Mesenchymal stem cell (in vitro differentiated cells and primary cell): ENCODE measurements around the gene USP20.

Source experiments
- DNase-seq: peaks from one replicate; pipeline ENCODE4 v3.0.0-alpha.2; 2013
- H2AFZ ChIP-seq: one replicate; pipeline ENCODE4 v1.6.1; 2013; ENCODE audit warnings: low read depth, mild to moderate bottlenecking, control low read depth, inconsistent platforms, low read length, moderate library complexity
- H2AK5ac ChIP-seq: 2 replicates; pipeline ENCODE4 v1.6.1; 2013; ENCODE audit warnings: low read length, moderate library complexity, mild to moderate bottlenecking, inconsistent platforms; ENCODE audit not compliant: severe bottlenecking
- H2BK120ac ChIP-seq: one replicate; pipeline ENCODE4 v1.6.1; 2013; ENCODE audit warnings: low read depth, mild to moderate bottlenecking, inconsistent platforms, low read length, moderate library complexity
- H2BK12ac ChIP-seq, 2 experiments: one replicate each; pipeline ENCODE4 v1.6.1; 2013; ENCODE audit warnings: inconsistent platforms in 2 of 2, low read length in 2 of 2, mild to moderate bottlenecking in 2 of 2, moderate library complexity in 2 of 2, control low read depth in 1 of 2
- H2BK15ac ChIP-seq: one replicate; pipeline ENCODE4 v1.6.1; 2013; ENCODE audit warnings: mild to moderate bottlenecking, low read depth, inconsistent platforms; ENCODE audit not compliant: poor library complexity, severe bottlenecking
- H2BK5ac ChIP-seq: 2 replicates; pipeline ENCODE4 v1.6.1; 2013; ENCODE audit warnings: low read depth, mild to moderate bottlenecking, low read length, control low read depth, inconsistent platforms; ENCODE audit not compliant: poor library complexity, severe bottlenecking
- H3K14ac ChIP-seq, 2 experiments: one replicate each; pipeline ENCODE4 v1.6.1; 2013; ENCODE audit warnings: inconsistent platforms in 2 of 2, low read length in 2 of 2, control low read depth in 1 of 2, mild to moderate bottlenecking in 1 of 2, moderate library complexity in 1 of 2
- H3K18ac ChIP-seq, 2 experiments: one replicate each; pipeline ENCODE4 v1.6.1; 2013; ENCODE audit warnings: inconsistent platforms in 2 of 2, low read length in 2 of 2, control low read depth in 1 of 2, low read depth in 1 of 2, mild to moderate bottlenecking in 1 of 2
- H3K23ac ChIP-seq, 2 experiments: one replicate each; pipeline ENCODE4 v1.6.1; 2013; ENCODE audit warnings: inconsistent platforms in 2 of 2, low read length in 2 of 2, mild to moderate bottlenecking in 2 of 2, moderate library complexity in 2 of 2, control low read depth in 1 of 2
- H3K27ac ChIP-seq: 2 replicates; pipeline ENCODE4 v1.5.1; 2013; ENCODE audit warnings: mild to moderate bottlenecking, moderate library complexity, low read length, control low read depth, inconsistent platforms; ENCODE audit not compliant: poor library complexity, severe bottlenecking
- H3K27me3 ChIP-seq, 2 experiments: 2 replicates each; pipeline versions ENCODE4 v1.6.1 to v1.7.0; 2013; ENCODE audit warnings: low read length in 2 of 2, mild to moderate bottlenecking in 2 of 2, moderate library complexity in 2 of 2, control low read depth in 1 of 2, inconsistent platforms in 1 of 2; ENCODE audit not compliant: control insufficient read depth in 1 of 2, insufficient read depth in 1 of 2
- H3K36me3 ChIP-seq, 2 experiments: 2 replicates each; pipeline versions ENCODE4 v1.6.1 to v1.7.0; 2013; ENCODE audit warnings: low read length in 2 of 2, control low read depth in 1 of 2, inconsistent platforms in 1 of 2, low read depth in 1 of 2, mild to moderate bottlenecking in 1 of 2; ENCODE audit not compliant: insufficient read depth in 2 of 2, control insufficient read depth in 1 of 2
- H3K4ac ChIP-seq, 2 experiments: one replicate each; pipeline ENCODE4 v1.6.1; 2013; ENCODE audit warnings: inconsistent platforms in 2 of 2, low read length in 2 of 2, mild to moderate bottlenecking in 2 of 2, moderate library complexity in 2 of 2, control low read depth in 1 of 2, low read depth in 1 of 2
- H3K4me1 ChIP-seq: 2 replicates; pipeline ENCODE4 v1.6.1; 2013; ENCODE audit warnings: low read depth, low read length, control low read depth; ENCODE audit not compliant: control insufficient read depth, insufficient read depth
- H3K4me2 ChIP-seq: 2 replicates; pipeline ENCODE4 v1.6.1; 2013; ENCODE audit warnings: low read length, mild to moderate bottlenecking, inconsistent platforms; ENCODE audit not compliant: poor library complexity, severe bottlenecking
- H3K4me3 ChIP-seq, 2 experiments: 2 replicates each; pipeline versions ENCODE4 v1.5.1 to v1.7.0; 2013; ENCODE audit warnings: low read length in 2 of 2, mild to moderate bottlenecking in 2 of 2, control low read depth in 1 of 2, low read depth in 1 of 2; ENCODE audit not compliant: insufficient read depth in 1 of 2
- H3K79me1 ChIP-seq: replicated peaks from 2 replicates; pipeline ENCODE4 v1.6.1; 2013; ENCODE audit warnings: mild to moderate bottlenecking, control low read depth, low read length, inconsistent platforms; ENCODE audit not compliant: poor library complexity, severe bottlenecking
- H3K9ac ChIP-seq: 2 replicates; pipeline ENCODE4 v1.7.0; 2013; ENCODE audit warnings: mild to moderate bottlenecking, low read length, moderate library complexity
- H3K9me3 ChIP-seq: 2 replicates; pipeline ENCODE4 v1.7.0; 2013; ENCODE audit warnings: mild to moderate bottlenecking, low read length; ENCODE audit not compliant: control insufficient read depth
- H4K8ac ChIP-seq: one replicate; pipeline ENCODE4 v1.6.1; 2013; ENCODE audit warnings: inconsistent platforms, mild to moderate bottlenecking, low read length, moderate library complexity
- H4K91ac ChIP-seq: one replicate; pipeline ENCODE4 v1.6.1; 2013; ENCODE audit warnings: mild to moderate bottlenecking, low read length, inconsistent platforms
- WGBS: methylation state at CpG from one replicate; pipeline ENCODE4 v1.1.7; 2013; ENCODE audit warnings: mixed read lengths; 5-methylcytosine and 5-hydroxymethylcytosine counted together

Gene USP20

GRCh38 chr9:129852579-129852978, 17.3 kb downstream of the USP20 start:
- no peak overlapping the region for H3K4me2 ChIP-seq
- no peaks in the 10 kb centered on the region for H3K27me3 ChIP-seq
- peaks cover 49 to 77% of the 10 kb centered on the region in 2 experiments for H3K36me3 ChIP-seq
- no peak overlapping the region for H4K91ac ChIP-seq
- H3K4ac ChIP-seq = no peak overlapping the region
- no peak overlapping the region for H3K14ac ChIP-seq
- WGBS = 66% methylated on average over 5 of the region's 5 CpGs
- no peak overlapping the region for H2BK12ac ChIP-seq
- H3K23ac ChIP-seq = no peak overlapping the region
- peaks cover 2% of the 10 kb centered on the region for H3K79me1 ChIP-seq
- H3K4me1 ChIP-seq = peaks cover 4% of the 10 kb centered on the region
- no peak overlapping the region for H3K4me3 ChIP-seq
- DNase-seq = no peak
- H2BK5ac ChIP-seq = no peak overlapping the region
- no peaks in the 10 kb centered on the region for H3K9me3 ChIP-seq
- H2AFZ ChIP-seq = no peak overlapping the region
- H2BK120ac ChIP-seq = no peak overlapping the region
- no peak overlapping the region for H4K8ac ChIP-seq
- H3K27ac ChIP-seq = no peak overlapping the region
- no peak overlapping the region for H3K9ac ChIP-seq
- H2AK5ac ChIP-seq = no peak overlapping the region
- no peak overlapping the region for H2BK15ac ChIP-seq
- H3K18ac ChIP-seq = no peak overlapping the region

- DNase-seq = no peak
- Histone ChIP-seq H4K8ac (no peak overlapping the region), H3K18ac (no peak overlapping the region), H3K4me3 (no peak overlapping the region), H3K27ac (no peak overlapping the region), H2AK5ac (no peak overlapping the region), H3K4me1 (peaks cover 4% of the 10 kb centered on the region), H2BK12ac (no peak overlapping the region), H2AFZ (no peak overlapping the region), H2BK15ac (no peak overlapping the region), H4K91ac (no peak overlapping the region), H2BK5ac (no peak overlapping the region), H3K23ac (no peak overlapping the region), H2BK120ac (no peak overlapping the region), H3K4ac (no peak overlapping the region), H3K4me2 (no peak overlapping the region), H3K14ac (no peak overlapping the region), H3K9me3 (no peaks in the 10 kb centered on the region), H3K79me1 (peaks cover 2% of the 10 kb centered on the region), H3K36me3 (peaks cover 58 to 87% of the 10 kb centered on the region in 2 experiments), H3K27me3 (no peaks in the 10 kb centered on the region), H3K9ac (no peak overlapping the region)
- 66% methylated on average over 3 of the region's 3 CpGs for WGBS
Measured at GRCh38 chr9:129853614-129854013, 18.4 kb downstream of the USP20 start.

- Histone ChIP-seq H2BK5ac (no peak overlapping the region), H2AFZ (no peak overlapping the region), H4K91ac (no peak overlapping the region), H2BK12ac (no peak overlapping the region), H3K4me3 (no peak overlapping the region), H3K27ac (no peak overlapping the region), H3K9me3 (no peaks in the 10 kb centered on the region), H3K36me3 (peaks cover 58 to 92% of the 10 kb centered on the region in 2 experiments), H3K14ac (no peak overlapping the region), H3K4me1 (peaks cover 4% of the 10 kb centered on the region), H3K18ac (no peak overlapping the region), H3K23ac (no peak overlapping the region), H2BK15ac (no peak overlapping the region), H3K79me1 (no peaks in the 10 kb centered on the region), H2AK5ac (no peak overlapping the region), H2BK120ac (no peak overlapping the region), H3K4ac (no peak overlapping the region), H3K9ac (no peak overlapping the region), H3K27me3 (no peaks in the 10 kb centered on the region), H3K4me2 (no peak overlapping the region), H4K8ac (no peak overlapping the region)
- whole genome bisulfite sequencing = 97% methylated on average over 4 of the region's 4 CpGs
- no peak for DNase-seq
Measured at GRCh38 chr9:129854588-129855110, 19.4 kb downstream of the USP20 start.

- Histone ChIP-seq H3K4ac (no peak overlapping the region), H2BK15ac (no peak overlapping the region)
- 93% methylated on average over 7 of the region's 7 CpGs for WGBS
Measured at GRCh38 chr9:129857207-129857606, 21.9 kb downstream of the USP20 start.

More at GRCh38 chr9:129857207-129857606, 21.9 kb downstream of the USP20 start:
- Histone ChIP-seq H3K9ac (no peak overlapping the region), H2BK120ac (no peak overlapping the region), H3K9me3 (no peaks in the 10 kb centered on the region), H3K14ac (no peak overlapping the region), H2AFZ (no peak overlapping the region), H3K4me1 (peaks cover 8% of the 10 kb centered on the region), H4K8ac (no peak overlapping the region), H3K4me2 (no peak overlapping the region), H3K27me3 (no peaks in the 10 kb centered on the region), H3K79me1 (no peaks in the 10 kb centered on the region), H2AK5ac (no peak overlapping the region), H3K27ac (no peak overlapping the region), H2BK5ac (no peak overlapping the region), H2BK12ac (no peak overlapping the region), H3K36me3 (peaks cover 61 to 86% of the 10 kb centered on the region in 2 experiments), H4K91ac (no peak overlapping the region), H3K23ac (no peak overlapping the region), H3K4me3 (no peak overlapping the region), H3K18ac (no peak overlapping the region)
- no peak for DNase-seq
